Cerebellar nuclear complex (tissue), 1 donor: ENCODE data around the gene TSPOAP1.
A peak's percentile ranks its signal among the peaks of the same experiment; 100 is the strongest.

ENCODE experiments used
- DNase-seq, 2 experiments: peaks; one replicate each; lab custom pipeline; 2025; lab: John Stamatoyannopoulos, UW

The TSPOAP1 gene

GRCh38 chr17:58302919-58303585 lies 25.5 kb downstream of the TSPOAP1 start:
- no peak for DNase-seq

- DNase-seq: no peak
Observed at GRCh38 chr17:58302171-58302918, 26.2 kb downstream of the TSPOAP1 start.

- no peak for DNase-seq
Observed at GRCh38 chr17:58301504-58302150, 27.0 kb downstream of the TSPOAP1 start.

- no peak for DNase-seq
Observed at GRCh38 chr17:58300336-58300735, 28.3 kb downstream of the TSPOAP1 start.

- DNase-seq: no peak
Observed at GRCh38 chr17:58294034-58294433, 34.6 kb downstream of the TSPOAP1 start.

- DNase-seq: no peak
Observed at GRCh38 chr17:58291246-58291645, 37.3 kb downstream of the TSPOAP1 start.

- no peak for DNase-seq
Observed at GRCh38 chr17:58289869-58290268, 38.7 kb downstream of the TSPOAP1 start.

GRCh38 chr17:58285422-58285810 lies 43.2 kb downstream of the TSPOAP1 start:
- no peak for DNase-seq

GRCh38 chr17:58284613-58285421 lies 43.8 kb downstream of the TSPOAP1 start:
- DNase-seq: no peak

GRCh38 chr17:58283674-58284612 lies 44.7 kb downstream of the TSPOAP1 start:
- DNase-seq: no peak

GRCh38 chr17:58282442-58282841 lies 46.2 kb downstream of the TSPOAP1 start:
- no peak for DNase-seq

GRCh38 chr17:58281511-58282011 lies 47.0 kb downstream of the TSPOAP1 start:
- DNase-seq: no peak

GRCh38 chr17:58280480-58281217 lies 47.9 kb downstream of the TSPOAP1 start, which contains the start of gene MPO:
MPO (minus strand) TSS chr17:58280935; CDS start chr17:58280758, 177 bp downstream.
- DNase-seq: no peak

GRCh38 chr17:58279736-58280479 lies 48.7 kb downstream of the TSPOAP1 start:
- no peak for DNase-seq

- no peak for DNase-seq
Observed at GRCh38 chr17:58279016-58279711, 49.4 kb downstream of the TSPOAP1 start.

GRCh38 chr17:58278661-58279015 lies 50.0 kb downstream of the TSPOAP1 start:
- peak in 1 of 2 experiments; percentile 1 for DNase-seq

GRCh38 chr17:58277802-58278595 lies 50.6 kb downstream of the TSPOAP1 start:
- DNase-seq: no peak
